T-cell (primary cell): ENCODE results near the gene ROPN1B. TPM values are rescaled to one million over a fixed set of nuclear protein-coding genes. Genes with fewer than 3 reads are reported as not detected.

Experiments
- ATAC-seq, 4 experiments: fragments of 200-7000 bp in 3 of 4; fragments of 150-1000 bp in 1 of 4; cut with Tn5 transposase; replicated peaks in 1 of 4; 1 replicate in 3 of 4; 2 replicates in 1 of 4; pipeline ENCODE4 v1.10.0; 2021; ENCODE audit warnings: moderate library complexity in 3 of 4, mild to moderate bottlenecking in 2 of 4, moderate number of reproducible peaks in 1 of 4
- CTCF ChIA-PET, 2 donors: fragments of 300-600 bp; sonication (Branson Sonifier 250); formaldehyde crosslinking; loops; one replicate each; lab custom pipeline; 2022; ENCODE audit warnings: antibody characterized with exemption in 2 of 2; lab: Charles Lee
- POLR2A ChIA-PET, 2 donors: fragments of 300-600 bp; sonication (Branson Sonifier 250); formaldehyde crosslinking; loops; one replicate each; lab custom pipeline; 2022; ENCODE audit warnings: antibody characterized with exemption in 2 of 2; lab: Charles Lee
- DNase-seq, 35 experiments: peaks; one replicate each; pipeline versions ENCODE4 v3.0.0 to v3.0.0-alpha.2; 2013 to 2023
- H3K27ac ChIP-seq: one replicate; pipeline ENCODE4 v1.5.1; 2013; ENCODE audit warnings: low read length
- H3K27me3 ChIP-seq, 2 experiments: replicated peaks in 1 of 2; 1 replicate in 1 of 2; 2 replicates in 1 of 2; pipeline versions ENCODE4 v1.6.1 to v1.7.0; 2013; ENCODE audit warnings: low read length in 1 of 2, mixed read lengths in 1 of 2; ENCODE audit not compliant: control insufficient read depth in 2 of 2, insufficient read depth in 2 of 2; ENCODE audit errors: extremely low read depth in 1 of 2
- H3K36me3 ChIP-seq, 2 donors: 1 replicate in 1 of 2; 2 replicates in 1 of 2; pipeline versions ENCODE4 v1.6.1 to v1.7.0; 2013; ENCODE audit warnings: low read length in 1 of 2; ENCODE audit not compliant: control insufficient read depth in 2 of 2, insufficient read depth in 1 of 2; ENCODE audit errors: extremely low read depth in 1 of 2
- H3K4me1 ChIP-seq, 2 experiments: 1 replicate in 1 of 2; 2 replicates in 1 of 2; pipeline versions ENCODE4 v1.6.1 to v1.7.0; 2013; ENCODE audit warnings: low read length in 2 of 2, mixed read lengths in 1 of 2; ENCODE audit not compliant: insufficient read depth in 2 of 2, control insufficient read depth in 1 of 2; ENCODE audit errors: extremely low read depth in 1 of 2
- H3K4me3 ChIP-seq, 2 donors: 1 replicate in 1 of 2; 2 replicates in 1 of 2; pipeline versions ENCODE4 v1.5.1 to v1.7.0; 2013; ENCODE audit warnings: mild to moderate bottlenecking in 2 of 2, low read length in 1 of 2, moderate library complexity in 1 of 2; ENCODE audit not compliant: control insufficient read depth in 1 of 2; ENCODE audit errors: extremely low read depth in 1 of 2
- H3K9me3 ChIP-seq: 2 replicates; pipeline ENCODE4 v1.7.0; 2013
- H3K27ac Mint-ChIP-seq, 2 donors: one replicate each; pipeline ENCODE4 v1.8.0; 2020 to 2021; ENCODE audit warnings: mild to moderate bottlenecking in 2 of 2, mixed read lengths in 2 of 2
- H3K27me3 Mint-ChIP-seq, 2 donors: one replicate each; pipeline ENCODE4 v1.8.0; 2021 to 2022; ENCODE audit warnings: mixed read lengths in 2 of 2
- H3K36me3 Mint-ChIP-seq: one replicate; pipeline ENCODE4 v1.8.0; 2021; ENCODE audit warnings: mixed read lengths
- H3K4me1 Mint-ChIP-seq, 3 donors: one replicate each; pipeline ENCODE4 v1.8.0; 2020 to 2022; ENCODE audit warnings: mixed read lengths in 3 of 3, mild to moderate bottlenecking in 1 of 3
- H3K4me3 Mint-ChIP-seq, 3 donors: one replicate each; pipeline ENCODE4 v1.8.0; 2020 to 2022; ENCODE audit warnings: mild to moderate bottlenecking in 3 of 3, mixed read lengths in 3 of 3, moderate library complexity in 3 of 3
- H3K9me3 Mint-ChIP-seq, 3 donors: one replicate each; pipeline ENCODE4 v1.8.0; 2020 to 2022; ENCODE audit warnings: mixed read lengths in 3 of 3
- WGBS: methylation state at CpG from one replicate; pipeline ENCODE4 v1.1.5; 2013; ENCODE audit warnings: missing lambda C conversion rate; ENCODE audit not compliant: insufficient coverage; 5-methylcytosine and 5-hydroxymethylcytosine counted together
- total RNA-seq, 35 experiments: library from RNA in 6 of 35; stranded (reverse) in 6 of 35; fragments of 120-200 nt in 1 of 35; gene quantifications; one replicate each; pipeline versions ENCODE4 v1.2.1 to v1.2.4 and lab custom pipeline; 2013 to 2026

Gene ROPN1B
- total RNA-seq, 5 donors from 2014 or later (not counting 1 experiment from before 2014, with no cell fraction given), result not detected

- Histone ChIP-seq H3K36me3 (peaks cover 3 to 26% of the 10 kb centered on the region in 2 donors), H3K4me1 (no peaks in the 10 kb centered on the region), H3K9me3 (no peaks in the 10 kb centered on the region), H3K27ac (no peak overlapping the region), H3K4me3 (no peak overlapping the region), H3K27me3 (no peaks in the 10 kb centered on the region)
- DNase-seq (no peak), ATAC-seq (no peak)
- Mint-ChIP-seq H3K4me1 (no peaks in the 10 kb centered on the region), H3K9me3 (no peaks in the 10 kb centered on the region), H3K27me3 (no peaks in the 10 kb centered on the region), H3K36me3 (peaks cover 60% of the 10 kb centered on the region), H3K4me3 (no peak overlapping the region), H3K27ac (no peak overlapping the region)
- 92% methylated on average over 4 of the region's 7 CpGs for WGBS
- POLR2A ChIA-PET, result no interaction called here
- CTCF ChIA-PET, result no interaction called here
These were observed 50.0 kb downstream of the ROPN1B start for GRCh38 chr3:126018995-126019394.

- 90% methylated on average over 4 of the region's 5 CpGs for WGBS
- no peak overlapping the region for H3K27ac Mint-ChIP-seq
- H3K4me1 Mint-ChIP-seq, result no peaks in the 10 kb centered on the region
- ChIA-PET CTCF (interaction anchor here in 1 of 2 donors (0.7 kb wide), 1 partner anchor 54 kb away, joined by 3 read pairs; no protein-coding TSS in a partner anchor), POLR2A (no interaction called here)
- no peaks in the 10 kb centered on the region for H3K4me1 ChIP-seq
- H3K4me3 ChIP-seq, result no peak overlapping the region
- peaks cover 8 to 30% of the 10 kb centered on the region in 2 donors for H3K36me3 ChIP-seq
- H3K27ac ChIP-seq, result no peak overlapping the region
- peaks cover 59% of the 10 kb centered on the region for H3K36me3 Mint-ChIP-seq
- no peaks in the 10 kb centered on the region for H3K27me3 Mint-ChIP-seq
- no peak for DNase-seq
- no peaks in the 10 kb centered on the region for H3K9me3 Mint-ChIP-seq
- no peak overlapping the region for H3K4me3 Mint-ChIP-seq
- no peaks in the 10 kb centered on the region for H3K9me3 ChIP-seq
- ATAC-seq, result no peak
- no peaks in the 10 kb centered on the region for H3K27me3 ChIP-seq
These were observed 50.7 kb downstream of the ROPN1B start for GRCh38 chr3:126019683-126020082.

GRCh38 chr3:126021224-126021623 is 52.2 kb downstream of the ROPN1B start:
- DNase-seq (no peak), ATAC-seq (no peak)
- Histone ChIP-seq H3K27ac (no peak overlapping the region), H3K9me3 (no peaks in the 10 kb centered on the region), H3K27me3 (no peaks in the 10 kb centered on the region), H3K4me3 (no peak overlapping the region), H3K36me3 (peaks cover 8 to 26% of the 10 kb centered on the region in 2 donors), H3K4me1 (peaks cover 0 to 8% of the 10 kb centered on the region in 2 experiments)
- no peaks in the 10 kb centered on the region for H3K27me3 Mint-ChIP-seq
- peaks cover 0 to 4% (median 2%) of the 10 kb centered on the region in 3 donors for H3K4me1 Mint-ChIP-seq
- H3K9me3 Mint-ChIP-seq, result no peaks in the 10 kb centered on the region
- peak overlapping the region in 1 of 2 donors; percentile 36 for H3K27ac Mint-ChIP-seq
- 89% methylated on average over 4 of the region's 5 CpGs for WGBS
- CTCF ChIA-PET, result no interaction called here
- H3K4me3 Mint-ChIP-seq, result no peak overlapping the region
- H3K36me3 Mint-ChIP-seq, result peaks cover 59% of the 10 kb centered on the region
- POLR2A ChIA-PET, result interaction anchor here in 1 of 2 donors (0.7 kb wide), 1 partner anchor 13 kb away, joined by 11 read pairs; no protein-coding TSS in a partner anchor

- Histone ChIP-seq H3K4me1 (peaks cover 0 to 13% of the 10 kb centered on the region in 2 experiments), H3K9me3 (no peaks in the 10 kb centered on the region), H3K4me3 (no peak overlapping the region), H3K36me3 (peaks cover 10 to 27% of the 10 kb centered on the region in 2 donors), H3K27me3 (no peaks in the 10 kb centered on the region), H3K27ac (no peak overlapping the region)
- no peaks in the 10 kb centered on the region for H3K27me3 Mint-ChIP-seq
- no peak overlapping the region for H3K4me3 Mint-ChIP-seq
- H3K4me1 Mint-ChIP-seq, result peaks cover 3 to 8% (median 7%) of the 10 kb centered on the region in 3 donors
- DNase-seq (no peak), ATAC-seq (no peak)
- ChIA-PET POLR2A (no interaction called here), CTCF (no interaction called here)
- H3K27ac Mint-ChIP-seq, result no peak overlapping the region
- peaks cover 60% of the 10 kb centered on the region for H3K36me3 Mint-ChIP-seq
- H3K9me3 Mint-ChIP-seq, result no peaks in the 10 kb centered on the region
- no CpG with 5 or more reads among the region's 1 CpG for WGBS
These were observed 52.7 kb downstream of the ROPN1B start for GRCh38 chr3:126021702-126022101.

GRCh38 chr3:126022741-126023359 is 53.9 kb downstream of the ROPN1B start:
- POLR2A ChIA-PET, result no interaction called here
- Histone ChIP-seq H3K4me1 (peaks cover 0 to 21% of the 10 kb centered on the region in 2 experiments), H3K27me3 (no peaks in the 10 kb centered on the region), H3K4me3 (no peak overlapping the region), H3K9me3 (no peaks in the 10 kb centered on the region), H3K36me3 (peaks cover 13 to 30% of the 10 kb centered on the region in 2 donors), H3K27ac (no peak overlapping the region)
- Mint-ChIP-seq H3K9me3 (peaks cover 2 to 6% (median 4%) of the 10 kb centered on the region in 3 donors), H3K4me1 (peaks cover 10 to 13% (median 13%) of the 10 kb centered on the region in 3 donors), H3K36me3 (peaks cover 66% of the 10 kb centered on the region), H3K4me3 (no peak overlapping the region), H3K27ac (no peak overlapping the region), H3K27me3 (no peaks in the 10 kb centered on the region)
- CTCF ChIA-PET, result no interaction called here
- ATAC-seq (no peak), DNase-seq (no peak)
- WGBS, result 95% methylated on average over 6 of the region's 10 CpGs

- Histone ChIP-seq H3K4me3 (no peak overlapping the region), H3K27me3 (no peaks in the 10 kb centered on the region), H3K36me3 (peaks cover 13 to 36% of the 10 kb centered on the region in 2 donors), H3K27ac (no peak overlapping the region), H3K9me3 (no peaks in the 10 kb centered on the region), H3K4me1 (peaks cover 0 to 21% of the 10 kb centered on the region in 2 experiments)
- H3K4me3 Mint-ChIP-seq, result no peak overlapping the region
- 100% methylated on average over 8 of the region's 10 CpGs for WGBS
- peaks cover 10 to 13% (median 13%) of the 10 kb centered on the region in 3 donors for H3K4me1 Mint-ChIP-seq
- H3K9me3 Mint-ChIP-seq, result peaks cover 2 to 8% (median 4%) of the 10 kb centered on the region in 3 donors
- peaks cover 67% of the 10 kb centered on the region for H3K36me3 Mint-ChIP-seq
- DNase-seq (no peak), ATAC-seq (no peak)
- no peak overlapping the region for H3K27ac Mint-ChIP-seq
- ChIA-PET CTCF (interaction anchor here in 1 of 2 donors (0.6 kb wide), 1 partner anchor 500 kb away, joined by 6 read pairs; no protein-coding TSS in a partner anchor), POLR2A (no interaction called here)
- no peaks in the 10 kb centered on the region for H3K27me3 Mint-ChIP-seq
These were observed 54.4 kb downstream of the ROPN1B start for GRCh38 chr3:126023390-126023789.
